Endothelial cell of umbilical vein (primary cell): ENCODE data around the gene TRAPPC12.

Experiments used
- CTCF ChIP-seq, 2 donors: IDR thresholded peaks; 1 replicate in 1 of 2; 2 replicates in 1 of 2; pipeline ENCODE4 v1.5.1; 2011; ENCODE audit warnings: low read length in 2 of 2, mild to moderate bottlenecking in 2 of 2, moderate library complexity in 2 of 2, control low read depth in 1 of 2, inconsistent platforms in 1 of 2, low read depth in 1 of 2; ENCODE audit not compliant: insufficient read depth in 1 of 2; ENCODE audit errors: extremely low read depth in 1 of 2
- EZH2 ChIP-seq: IDR thresholded peaks from 2 replicates; pipeline ENCODE4 v1.6.1; 2012; ENCODE audit warnings: borderline replicate concordance, low read depth, mild to moderate bottlenecking, moderate library complexity, low read length, inconsistent platforms; ENCODE audit not compliant: severe bottlenecking
- GATA2 ChIP-seq: IDR thresholded peaks from 2 replicates; pipeline ENCODE4 v1.7.0; 2011; ENCODE audit warnings: low read depth, mild to moderate bottlenecking, moderate library complexity, mixed read lengths, low read length; ENCODE audit not compliant: insufficient read length, insufficient read depth
- MAX ChIP-seq: IDR thresholded peaks from 2 replicates; pipeline ENCODE4 v1.6.1; 2011; ENCODE audit not compliant: insufficient read depth, insufficient read length
- MYC ChIP-seq: IDR thresholded peaks from one replicate; pipeline ENCODE4 v1.6.1; 2011; ENCODE audit warnings: mild to moderate bottlenecking, low read depth, low read length
- POLR2A ChIP-seq: IDR thresholded peaks from 2 replicates; pipeline ENCODE4 v1.6.1; 2012; ENCODE audit warnings: low read depth, mild to moderate bottlenecking, control low read depth, low read length
- POLR2AphosphoS5 ChIP-seq: IDR thresholded peaks from 2 replicates; pipeline ENCODE4 v1.6.1; 2012; ENCODE audit warnings: low read depth, mild to moderate bottlenecking, control low read depth, low read length, moderate library complexity; ENCODE audit not compliant: insufficient read depth

- no peak for TF ChIP-seq EZH2
- no peak for TF ChIP-seq POLR2AphosphoS5
- TF ChIP-seq MYC = no peak
- TF ChIP-seq POLR2A = no peak
- TF ChIP-seq CTCF (IDR thresholded peaks at IDR 0.05; ENCODE audit: extremely low read depth in 1 of 2, insufficient read depth in 1 of 2, low read depth in 1 of 2, low read length in 2 of 2) = no peak
- TF ChIP-seq GATA2 = no peak
- TF ChIP-seq MAX = no peak
These were observed 55.2 kb downstream of the TRAPPC12 start for GRCh38 chr2:3434654-3435053.
